ENCODE measurements around the gene AGAP4. TPM values are rescaled to one million over a fixed set of nuclear protein-coding genes. Genes with fewer than 3 reads are reported as not detected.

Gene AGAP4
- total RNA-seq = 1.5 and 3.9 TPM in 2 replicates

GRCh38 chr10:45847400-45847799 lies at the start of gene AGAP4:
AGAP4 (minus strand) TSS chr10:45847500; CDS start chr10:45847347, 153 bp downstream.

Other genes with a start within 250 kb of the AGAP4 start
- 7.2 and 7.4 TPM in 2 replicates for gene ZFAND4, start 174.7 kb downstream of the AGAP4 start, total RNA-seq
- gene WASHC2C, start 120.2 kb downstream of the AGAP4 start, total RNA-seq = 29.7 and 29.8 TPM in 2 replicates
- 68.0 and 69.1 TPM in 2 replicates for gene TIMM23, start 125.0 kb upstream of the AGAP4 start, total RNA-seq
- 114 and 122 TPM in 2 replicates for gene NCOA4, start 183.1 kb upstream of the AGAP4 start, total RNA-seq
- gene MSMB, start 198.8 kb upstream of the AGAP4 start, total RNA-seq = not detected in 2 replicates

Data from cardiac ventricle fibroblast (primary cell).